Endothelial cell of umbilical vein (primary cell): ENCODE measurements around the gene ARHGAP9. TPM values are rescaled to one million over a fixed set of nuclear protein-coding genes. Genes with fewer than 3 reads are reported as not detected.

Experiments used
- BruUV-seq: library from RNA; stranded (reverse); fragments of 400-500 nt; replicated peaks from 2 replicates; lab custom pipeline; 2021; lab: Mats Ljungman, UMichigan
- CTCF ChIA-PET: fragments of 300-600, 350-600 bp; sonication (Branson Sonifier 250); formaldehyde crosslinking; loops from one replicate; lab custom pipeline; 2021; ENCODE audit warnings: antibody characterized with exemption, inconsistent platforms; lab: Charles Lee
- POLR2A ChIA-PET: fragments of 300-600, 350-600 bp; sonication (Branson Sonifier 250); formaldehyde crosslinking; loops from one replicate; lab custom pipeline; 2021; ENCODE audit warnings: antibody characterized with exemption, inconsistent platforms; lab: Charles Lee
- DNase-seq: peaks from one replicate; pipeline ENCODE4 v3.0.0-alpha.2; 2011; ENCODE audit warnings: low read depth, low spot score
- FAIRE-seq: peaks from 2 replicates; lab custom pipeline; 2011; peaks lifted over from hg19 to GRCh38; lab: Jason Lieb, UNC
- H2AFZ ChIP-seq: 2 replicates; pipeline ENCODE4 v1.6.0; 2012; ENCODE audit warnings: low read depth, low read length, control low read depth, inconsistent platforms
- H3K27ac ChIP-seq: 2 replicates; pipeline ENCODE4 v1.5.1; 2011; ENCODE audit warnings: low read depth, mild to moderate bottlenecking, control low read depth, low read length, moderate library complexity; ENCODE audit not compliant: insufficient read depth
- H3K27me3 ChIP-seq, 2 experiments: 2 replicates each; pipeline versions ENCODE4 v1.6.0 to v1.6.1; 2011; ENCODE audit warnings: low read length in 2 of 2, mixed read lengths in 1 of 2; ENCODE audit not compliant: control insufficient read depth in 2 of 2, insufficient read depth in 2 of 2
- H3K36me3 ChIP-seq, 2 experiments: 2 replicates in 1 of 2; 3 replicates in 1 of 2; pipeline ENCODE4 v1.5.1; 2011; ENCODE audit warnings: low read length in 2 of 2, mild to moderate bottlenecking in 1 of 2, moderate library complexity in 1 of 2; ENCODE audit not compliant: control insufficient read depth in 2 of 2, insufficient read depth in 2 of 2; ENCODE audit errors: extremely low read depth in 1 of 2
- H3K4me1 ChIP-seq: 3 replicates; pipeline ENCODE4 v1.5.1; 2011; ENCODE audit warnings: mild to moderate bottlenecking, low read length; ENCODE audit not compliant: control insufficient read depth, insufficient read depth; ENCODE audit errors: extremely low read depth
- H3K4me2 ChIP-seq: 2 replicates; pipeline ENCODE4 v1.6.1; 2011; ENCODE audit warnings: low read length, control low read depth, mixed read lengths; ENCODE audit not compliant: insufficient read depth
- H3K4me3 ChIP-seq, 3 experiments: fragments of 200-600 bp in 1 of 3; sonication (generic), shearing (Covaris generic) in 1 of 3; replicated peaks in 1 of 3; 2 replicates each; pipeline ENCODE4 v1.5.1; 2011 to 2016; ENCODE audit warnings: control low read depth in 3 of 3, low read length in 3 of 3, mild to moderate bottlenecking in 2 of 3, inconsistent platforms in 1 of 3, low read depth in 1 of 3, moderate library complexity in 1 of 3; ENCODE audit not compliant: insufficient read depth in 1 of 3
- H3K79me2 ChIP-seq: 2 replicates; pipeline ENCODE4 v1.6.0; 2012; ENCODE audit warnings: low read length, inconsistent platforms; ENCODE audit not compliant: control insufficient read depth, insufficient read depth
- H3K9ac ChIP-seq: replicated peaks from 2 replicates; pipeline ENCODE3; 2011; ENCODE audit warnings: low read length, control low read depth; ENCODE audit not compliant: insufficient read depth; ENCODE audit errors: extremely low read depth
- H3K9me1 ChIP-seq: replicated peaks from 3 replicates; pipeline ENCODE4 v1.6.0; 2011; ENCODE audit warnings: mild to moderate bottlenecking, low read length; ENCODE audit not compliant: control insufficient read depth, insufficient read depth; ENCODE audit errors: extremely low read depth
- H3K9me3 ChIP-seq: replicated peaks from 2 replicates; pipeline ENCODE4 v1.5.1; 2012; ENCODE audit warnings: low read length, inconsistent platforms; ENCODE audit not compliant: control insufficient read depth, insufficient read depth
- H4K20me1 ChIP-seq: replicated peaks from 2 replicates; pipeline ENCODE3; 2011; ENCODE audit warnings: mild to moderate bottlenecking, low read length; ENCODE audit not compliant: control insufficient read depth, insufficient read depth; ENCODE audit errors: extremely low read depth
- CTCF ChIP-seq, 2 donors: IDR thresholded peaks; 1 replicate in 1 of 2; 2 replicates in 1 of 2; pipeline ENCODE4 v1.5.1; 2011; ENCODE audit warnings: low read length in 2 of 2, mild to moderate bottlenecking in 2 of 2, moderate library complexity in 2 of 2, control low read depth in 1 of 2, inconsistent platforms in 1 of 2, low read depth in 1 of 2; ENCODE audit not compliant: insufficient read depth in 1 of 2; ENCODE audit errors: extremely low read depth in 1 of 2
- EZH2 ChIP-seq: IDR thresholded peaks from 2 replicates; pipeline ENCODE4 v1.6.1; 2012; ENCODE audit warnings: borderline replicate concordance, low read depth, mild to moderate bottlenecking, moderate library complexity, low read length, inconsistent platforms; ENCODE audit not compliant: severe bottlenecking
- FOS ChIP-seq: IDR thresholded peaks from 2 replicates; pipeline ENCODE4 v1.6.1; 2011; ENCODE audit warnings: mild to moderate bottlenecking, low read length, moderate library complexity, borderline replicate concordance; ENCODE audit not compliant: insufficient read depth
- GATA2 ChIP-seq: IDR thresholded peaks from 2 replicates; pipeline ENCODE4 v1.7.0; 2011; ENCODE audit warnings: low read depth, mild to moderate bottlenecking, moderate library complexity, mixed read lengths, low read length; ENCODE audit not compliant: insufficient read length, insufficient read depth
- JUN ChIP-seq: IDR thresholded peaks from 2 replicates; pipeline ENCODE4 v1.6.1; 2011; ENCODE audit warnings: borderline replicate concordance, low read depth; ENCODE audit not compliant: insufficient read length, insufficient read depth
- MYC ChIP-seq: IDR thresholded peaks from one replicate; pipeline ENCODE4 v1.6.1; 2011; ENCODE audit warnings: mild to moderate bottlenecking, low read depth, low read length
- POLR2A ChIP-seq: IDR thresholded peaks from 2 replicates; pipeline ENCODE4 v1.6.1; 2012; ENCODE audit warnings: low read depth, mild to moderate bottlenecking, control low read depth, low read length
- POLR2AphosphoS5 ChIP-seq: IDR thresholded peaks from 2 replicates; pipeline ENCODE4 v1.6.1; 2012; ENCODE audit warnings: low read depth, mild to moderate bottlenecking, control low read depth, low read length, moderate library complexity; ENCODE audit not compliant: insufficient read depth
- dilution Hi-C: fragments of 300-500 bp; cut with MboI; formaldehyde crosslinking; loops from one replicate; pipeline ENCODE4 v1.15.0; 2019; ENCODE audit warnings: low sequenced_read_pairs; ENCODE audit not compliant: extremely low pct_ligation_motif_present
- intact Hi-C: fragments of 100-400 bp; cut with micrococcal nuclease; formaldehyde crosslinking; loops from one replicate; pipeline ENCODE4 v1.10.0; 2022
- polyA plus RNA-seq, 4 experiments: library from polyadenylated mRNA; depleted of rRNA in 3 of 4; stranded (reverse) in 3 of 4; unstranded in 1 of 4; fragments of >200 nt; gene quantifications; 2 replicates each; pipeline versions ENCODE4 v1.2.1 to v1.2.3, GENCODE V29; 2011 to 2012; ENCODE audit warnings: missing spikeins in 1 of 4
- total RNA-seq: library from RNA; stranded (reverse); gene quantifications from 2 replicates; pipeline ENCODE4 v1.2.3, GENCODE V29; 2021
- TF ChIP-seq, protein P1 (sequence below): IDR thresholded peaks from 2 replicates; pipeline ENCODE4 v1.6.1; 2011; ENCODE audit not compliant: insufficient read depth, insufficient read length

ARHGAP9 gene
- total and polyA plus RNA-seq, 2 donors (not counting 3 experiments of a cell fraction or from before 2014, with no cell fraction given) = 0.25 to 0.38 TPM

DNA sequence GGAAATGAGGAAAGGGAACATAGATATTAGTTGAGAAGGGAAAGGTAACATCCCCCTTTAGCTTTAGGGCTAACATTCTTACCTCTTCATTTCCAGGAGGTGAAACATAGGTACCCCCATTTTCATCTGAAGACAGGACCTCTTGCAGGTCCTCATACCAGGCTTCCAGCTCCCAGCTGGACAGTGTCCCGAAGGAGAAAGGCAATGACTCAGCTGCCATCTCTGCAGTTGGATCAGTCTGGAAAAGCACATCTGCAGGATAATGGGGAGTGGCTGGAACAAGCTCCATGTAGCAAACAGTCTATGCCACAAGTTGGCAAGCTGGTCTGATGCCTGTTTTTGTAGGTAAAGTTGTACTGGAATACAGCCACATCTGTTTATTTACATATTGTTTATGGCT, 37.5 kb upstream of the ARHGAP9 start:
- Histone ChIP-seq H3K27me3 (no peaks in the 10 kb centered on the region), H3K4me3 (no peak overlapping the region), H3K79me2 (peaks cover 23% of the 10 kb centered on the region), H3K9ac (no peak overlapping the region), H3K9me3 (no peaks in the 10 kb centered on the region), H3K4me1 (peaks cover 33% of the 10 kb centered on the region), H3K27ac (no peak overlapping the region), H4K20me1 (no peaks in the 10 kb centered on the region), H2AFZ (no peak overlapping the region), H3K36me3 (peaks cover 27 to 36% of the 10 kb centered on the region in 2 experiments), H3K4me2 (no peak overlapping the region), H3K9me1 (no peaks in the 10 kb centered on the region)
- intact Hi-C loops (no loop called here), dilution Hi-C loops (no loop called here)
- TF ChIP-seq JUN (no peak), EZH2 (no peak), POLR2AphosphoS5 (no peak), POLR2A (no peak), MYC (no peak), FOS (no peak), GATA2 (no peak), CTCF (IDR thresholded peaks at IDR 0.05; ENCODE audit: extremely low read depth in 1 of 2, insufficient read depth in 1 of 2, low read depth in 1 of 2, low read length in 2 of 2) (no peak)
- TF ChIP-seq, protein P1, sequence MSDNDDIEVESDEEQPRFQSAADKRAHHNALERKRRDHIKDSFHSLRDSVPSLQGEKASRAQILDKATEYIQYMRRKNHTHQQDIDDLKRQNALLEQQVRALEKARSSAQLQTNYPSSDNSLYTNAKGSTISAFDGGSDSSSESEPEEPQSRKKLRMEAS = no peak
- no TSS peak for BruUV-seq
- peak; percentile 34 for DNase-seq
- peak; percentile 28 for FAIRE-seq
- POLR2A ChIA-PET = interaction anchor here (0.9 kb wide), 1 partner anchor 18 kb away, joined by 4 read pairs; no protein-coding TSS in a partner anchor
- CTCF ChIA-PET = interaction anchor here (1.8 kb wide), 1 partner anchor 12 kb away, joined by 4 read pairs; no protein-coding TSS in a partner anchor
